ENCODE results near the gene TDRKH.

Gene TDRKH

GRCh38 chr1:151822404-151822803, 32.1 kb upstream of the TDRKH start:
- DNase-seq (ENCODE audit: low spot score), result no peak

GRCh38 chr1:151820940-151821339, 30.6 kb upstream of the TDRKH start:
- no peak for DNase-seq (ENCODE audit: low spot score)

- no peak for DNase-seq (ENCODE audit: low spot score)
Observed at GRCh38 chr1:151819976-151820623, 29.8 kb upstream of the TDRKH start.

- no peak for DNase-seq (ENCODE audit: low spot score)
Observed at GRCh38 chr1:151819227-151819835, 29.0 kb upstream of the TDRKH start.

GRCh38 chr1:151817353-151817730, 27.0 kb upstream of the TDRKH start:
- DNase-seq (ENCODE audit: low spot score), result no peak

- no peak for DNase-seq (ENCODE audit: low spot score)
Observed at GRCh38 chr1:151816548-151817352, 26.4 kb upstream of the TDRKH start.

GRCh38 chr1:151815716-151816327, 25.5 kb upstream of the TDRKH start:
- DNase-seq (ENCODE audit: low spot score), result peak; percentile 49

GRCh38 chr1:151814971-151815545, 24.8 kb upstream of the TDRKH start:
- no peak for DNase-seq (ENCODE audit: low spot score)

- no peak for DNase-seq (ENCODE audit: low spot score)
Observed at GRCh38 chr1:151814426-151814825, 24.1 kb upstream of the TDRKH start.

GRCh38 chr1:151813271-151813977, 23.1 kb upstream of the TDRKH start:
- no peak for DNase-seq (ENCODE audit: low spot score)

- DNase-seq (ENCODE audit: low spot score), result no peak
Observed at GRCh38 chr1:151811181-151811580, 20.9 kb upstream of the TDRKH start.

GRCh38 chr1:151809985-151810556, 19.8 kb upstream of the TDRKH start:
- DNase-seq (ENCODE audit: low spot score), result no peak

- no peak for DNase-seq (ENCODE audit: low spot score)
Observed at GRCh38 chr1:151809290-151809984, 19.1 kb upstream of the TDRKH start.

GRCh38 chr1:151807766-151808165, 17.5 kb upstream of the TDRKH start:
- no peak for DNase-seq (ENCODE audit: low spot score)

GRCh38 chr1:151807131-151807530, 16.8 kb upstream of the TDRKH start:
- no peak for DNase-seq (ENCODE audit: low spot score)

- DNase-seq (ENCODE audit: low spot score), result no peak
Observed at GRCh38 chr1:151806170-151806569, 15.9 kb upstream of the TDRKH start.

GRCh38 chr1:151805066-151805820, 14.9 kb upstream of the TDRKH start, which contains the start of gene LINGO4:
Gene LINGO4 (minus strand): TSS chr1:151805419. CDS start chr1:151802704, 2,715 bp downstream.
- DNase-seq (ENCODE audit: low spot score), result no peak

- DNase-seq (ENCODE audit: low spot score), result no peak
Observed at GRCh38 chr1:151803915-151804314, 13.6 kb upstream of the TDRKH start.

GRCh38 chr1:151803164-151803563, 12.9 kb upstream of the TDRKH start:
- DNase-seq (ENCODE audit: low spot score), result no peak

GRCh38 chr1:151802372-151802771, 12.1 kb upstream of the TDRKH start:
- no peak for DNase-seq (ENCODE audit: low spot score)
